Vagina (tissue), 2 donors: Measurements from ENCODE around the gene FNDC4.

Source experiments
- POLR2A ChIP-seq, 2 donors: fragments of 450-650 bp; IDR thresholded peaks; one replicate each; pipeline ENCODE4 v1.6.1; 2017; ENCODE audit warnings: antibody characterized with exemption in 2 of 2, mild to moderate bottlenecking in 2 of 2, moderate library complexity in 2 of 2
- POLR2AphosphoS5 ChIP-seq, 2 donors: sonication (generic); formaldehyde crosslinking; IDR thresholded peaks; one replicate each; pipeline ENCODE4 v1.9.0; 2017; ENCODE audit warnings: antibody characterized with exemption in 2 of 2, mild to moderate bottlenecking in 2 of 2, low read depth in 1 of 2; ENCODE audit not compliant: insufficient read depth in 1 of 2
- TF ChIP-seq, protein P1 (sequence below), 3 experiments: fragments of 450-650 bp in 2 of 3; fragments of 200-600 bp in 1 of 3; sonication (generic) in 1 of 3; IDR thresholded peaks; one replicate each; pipeline ENCODE4 v1.5.1; 2017 to 2019; ENCODE audit warnings: antibody characterized with exemption in 3 of 3, mild to moderate bottlenecking in 2 of 3, moderate library complexity in 2 of 3

- no peak for TF ChIP-seq POLR2AphosphoS5 (IDR thresholded peaks at IDR 0.05; ENCODE audit: insufficient read depth in 1 of 2, low read depth in 1 of 2)
- TF ChIP-seq, protein P1, sequence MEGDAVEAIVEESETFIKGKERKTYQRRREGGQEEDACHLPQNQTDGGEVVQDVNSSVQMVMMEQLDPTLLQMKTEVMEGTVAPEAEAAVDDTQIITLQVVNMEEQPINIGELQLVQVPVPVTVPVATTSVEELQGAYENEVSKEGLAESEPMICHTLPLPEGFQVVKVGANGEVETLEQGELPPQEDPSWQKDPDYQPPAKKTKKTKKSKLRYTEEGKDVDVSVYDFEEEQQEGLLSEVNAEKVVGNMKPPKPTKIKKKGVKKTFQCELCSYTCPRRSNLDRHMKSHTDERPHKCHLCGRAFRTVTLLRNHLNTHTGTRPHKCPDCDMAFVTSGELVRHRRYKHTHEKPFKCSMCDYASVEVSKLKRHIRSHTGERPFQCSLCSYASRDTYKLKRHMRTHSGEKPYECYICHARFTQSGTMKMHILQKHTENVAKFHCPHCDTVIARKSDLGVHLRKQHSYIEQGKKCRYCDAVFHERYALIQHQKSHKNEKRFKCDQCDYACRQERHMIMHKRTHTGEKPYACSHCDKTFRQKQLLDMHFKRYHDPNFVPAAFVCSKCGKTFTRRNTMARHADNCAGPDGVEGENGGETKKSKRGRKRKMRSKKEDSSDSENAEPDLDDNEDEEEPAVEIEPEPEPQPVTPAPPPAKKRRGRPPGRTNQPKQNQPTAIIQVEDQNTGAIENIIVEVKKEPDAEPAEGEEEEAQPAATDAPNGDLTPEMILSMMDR (IDR thresholded peaks at IDR 0.05): no peak
- TF ChIP-seq POLR2A (IDR thresholded peaks at IDR 0.05): no peak
Measured at GRCh38 chr2:27520316-27520715, 25.3 kb upstream of the FNDC4 start.
